Parathyroid adenoma (tissue), 2 donors: ENCODE measurements around the gene WDR45B.

Experiments
- H2AFZ ChIP-seq: fragments of 300-600 bp; sonication (generic); one replicate; pipeline ENCODE4 v1.7.0; 2017; ENCODE audit warnings: antibody characterized with exemption, mild to moderate bottlenecking
- H3K27ac ChIP-seq: fragments of 300-600 bp; sonication (generic); one replicate; pipeline ENCODE4 v1.7.0; 2017
- H3K27me3 ChIP-seq: fragments of 300-600 bp; sonication (generic); one replicate; pipeline ENCODE4 v1.7.0; 2017; ENCODE audit warnings: low read length; ENCODE audit not compliant: control insufficient read depth, insufficient read depth
- H3K36me3 ChIP-seq: fragments of 300-600 bp; sonication (generic); one replicate; pipeline ENCODE4 v1.7.0; 2017; ENCODE audit warnings: low read length; ENCODE audit not compliant: control insufficient read depth, insufficient read depth
- H3K4me1 ChIP-seq: fragments of 300-600 bp; sonication (generic); one replicate; pipeline ENCODE4 v1.7.0; 2017; ENCODE audit warnings: control low read depth
- H3K4me2 ChIP-seq: fragments of 300-600 bp; sonication (generic); one replicate; pipeline ENCODE4 v1.7.0; 2017; ENCODE audit warnings: low read length
- H3K4me3 ChIP-seq: fragments of 300-600 bp; sonication (generic); one replicate; pipeline ENCODE4 v1.7.0; 2017; ENCODE audit warnings: low read depth, low read length
- H3K79me2 ChIP-seq: fragments of 300-600 bp; sonication (generic); one replicate; pipeline ENCODE4 v1.7.0; 2017; ENCODE audit warnings: control low read depth
- H3K9ac ChIP-seq: fragments of 300-600 bp; sonication (generic); one replicate; pipeline ENCODE4 v1.7.0; 2017; ENCODE audit warnings: mild to moderate bottlenecking
- H3K9me3 ChIP-seq: fragments of 300-600 bp; sonication (generic); one replicate; pipeline ENCODE4 v1.7.0; 2017; ENCODE audit warnings: low read length; ENCODE audit not compliant: control insufficient read depth
- CTCF ChIP-seq: fragments of 300-600 bp; sonication (generic); IDR thresholded peaks from one replicate; pipeline ENCODE4 v1.7.0; 2017; ENCODE audit warnings: antibody characterized with exemption, mild to moderate bottlenecking
- donor health status: primary hyperparathyroidism.

WDR45B gene

GRCh38 chr17:82661717-82662683 lies 13.8 kb upstream of the WDR45B start:
- TF ChIP-seq CTCF = no peak

GRCh38 chr17:82659886-82660285 lies 11.6 kb upstream of the WDR45B start:
- Histone ChIP-seq H3K4me2 (no peak overlapping the region), H3K36me3 (no peaks in the 10 kb centered on the region), H3K27ac (no peak overlapping the region)

More at GRCh38 chr17:82661717-82662683, 13.8 kb upstream of the WDR45B start:
- H3K9ac ChIP-seq = no peak overlapping the region
- H3K4me3 ChIP-seq = no peak overlapping the region
- no peak overlapping the region for H3K4me2 ChIP-seq
- no peaks in the 10 kb centered on the region for H3K4me1 ChIP-seq
- no peaks in the 10 kb centered on the region for H3K79me2 ChIP-seq
- H3K27ac ChIP-seq = no peak overlapping the region
- H3K9me3 ChIP-seq = no peaks in the 10 kb centered on the region
- H3K27me3 ChIP-seq = no peaks in the 10 kb centered on the region
- no peaks in the 10 kb centered on the region for H3K36me3 ChIP-seq
- H2AFZ ChIP-seq = no peak overlapping the region

DNA sequence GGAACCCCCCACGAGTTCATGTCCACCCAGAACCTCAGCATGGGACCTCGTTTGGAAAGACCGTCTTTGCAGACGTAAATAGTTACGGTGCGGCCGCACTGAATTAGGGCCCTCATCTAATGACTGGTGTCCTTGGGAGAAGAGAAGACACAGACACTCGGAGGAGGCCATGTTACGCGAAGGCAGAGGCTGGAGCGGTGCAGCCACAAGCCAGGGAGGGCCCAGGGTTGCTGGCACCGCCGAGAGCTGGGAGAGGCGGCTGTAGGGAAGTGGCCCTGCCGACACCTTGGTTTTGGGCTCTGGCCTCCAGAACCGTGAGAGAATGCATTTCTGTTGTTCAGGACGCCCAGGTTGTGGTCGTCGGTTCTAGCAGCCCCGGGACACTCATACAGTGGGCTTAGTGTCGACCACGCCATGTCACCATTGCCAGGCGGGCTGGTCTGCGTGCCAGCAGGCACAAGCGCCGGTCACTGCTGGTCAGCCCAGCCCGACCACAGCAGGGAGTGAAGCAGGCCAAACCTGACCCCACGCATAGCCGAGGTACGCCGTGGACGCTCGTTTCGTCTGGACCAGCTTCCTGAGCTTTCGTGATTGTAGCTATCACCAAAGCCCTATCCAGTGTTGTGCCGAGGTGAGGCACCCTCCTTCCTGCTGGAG lies 10.7 kb upstream of the WDR45B start:
- no peaks in the 10 kb centered on the region for H3K79me2 ChIP-seq
- H3K9me3 ChIP-seq = no peaks in the 10 kb centered on the region
- no peaks in the 10 kb centered on the region for H3K36me3 ChIP-seq
- no peak overlapping the region for H3K27ac ChIP-seq
- no peak overlapping the region for H3K4me2 ChIP-seq
- H2AFZ ChIP-seq = no peak overlapping the region
- no peak overlapping the region for H3K4me3 ChIP-seq
- no peaks in the 10 kb centered on the region for H3K27me3 ChIP-seq
- no peak overlapping the region for H3K9ac ChIP-seq
- TF ChIP-seq CTCF = no peak
- H3K4me1 ChIP-seq = no peaks in the 10 kb centered on the region

More at GRCh38 chr17:82659886-82660285, 11.6 kb upstream of the WDR45B start:
- H3K27me3 ChIP-seq = no peaks in the 10 kb centered on the region
- TF ChIP-seq CTCF = no peak
- no peak overlapping the region for H3K4me3 ChIP-seq
- H2AFZ ChIP-seq = no peak overlapping the region
- H3K4me1 ChIP-seq = no peaks in the 10 kb centered on the region
- no peaks in the 10 kb centered on the region for H3K79me2 ChIP-seq
- no peaks in the 10 kb centered on the region for H3K9me3 ChIP-seq
- H3K9ac ChIP-seq = no peak overlapping the region

GRCh38 chr17:82658331-82658730 lies 10.1 kb upstream of the WDR45B start:
- no peaks in the 10 kb centered on the region for H3K27me3 ChIP-seq
- H3K4me1 ChIP-seq = no peaks in the 10 kb centered on the region
- no peaks in the 10 kb centered on the region for H3K36me3 ChIP-seq
- no peak overlapping the region for H3K9ac ChIP-seq
- no peaks in the 10 kb centered on the region for H3K9me3 ChIP-seq
- TF ChIP-seq CTCF = no peak
- H3K27ac ChIP-seq = no peak overlapping the region
- no peaks in the 10 kb centered on the region for H3K79me2 ChIP-seq
- no peak overlapping the region for H3K4me3 ChIP-seq
- no peak overlapping the region for H3K4me2 ChIP-seq
- no peak overlapping the region for H2AFZ ChIP-seq
